GM12872 (cell line): ENCODE data around the gene LGALS7.

Source experiments
- TF ChIP-seq, protein P1 (sequence below): IDR thresholded peaks from 3 replicates; pipeline ENCODE4 v1.5.1; 2011; ENCODE audit warnings: low read depth, mild to moderate bottlenecking, low read length, moderate library complexity; ENCODE audit not compliant: insufficient read depth

Gene LGALS7

DNA sequence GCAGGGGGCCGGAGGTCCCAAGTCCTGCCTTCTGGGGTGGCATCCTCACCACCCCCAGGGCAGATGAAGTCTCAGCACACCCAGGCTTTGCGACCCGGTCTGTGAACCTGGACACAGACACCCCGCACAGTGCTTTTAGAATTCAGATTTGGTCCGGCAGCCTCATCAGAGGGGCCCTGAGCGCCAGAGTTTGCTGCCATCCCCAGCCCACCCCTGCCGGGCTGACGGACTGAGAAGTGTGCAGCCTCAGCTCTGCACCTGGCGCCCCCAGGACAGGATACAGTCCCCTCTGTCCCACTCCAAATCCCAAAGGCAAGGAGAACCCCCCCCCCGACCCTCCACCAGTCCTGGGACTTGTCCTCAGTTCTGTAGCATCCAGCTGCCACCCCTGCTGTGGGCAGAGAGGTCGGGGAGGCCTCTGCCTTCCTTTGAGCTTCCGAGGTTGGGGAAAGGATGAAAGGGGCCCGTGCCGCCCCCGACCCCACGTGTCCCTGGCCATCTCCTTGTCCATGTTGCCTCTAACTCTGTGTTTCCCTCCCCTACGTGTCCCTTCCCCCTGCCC lies 45.9 kb downstream of the LGALS7 start:
- TF ChIP-seq, protein P1, sequence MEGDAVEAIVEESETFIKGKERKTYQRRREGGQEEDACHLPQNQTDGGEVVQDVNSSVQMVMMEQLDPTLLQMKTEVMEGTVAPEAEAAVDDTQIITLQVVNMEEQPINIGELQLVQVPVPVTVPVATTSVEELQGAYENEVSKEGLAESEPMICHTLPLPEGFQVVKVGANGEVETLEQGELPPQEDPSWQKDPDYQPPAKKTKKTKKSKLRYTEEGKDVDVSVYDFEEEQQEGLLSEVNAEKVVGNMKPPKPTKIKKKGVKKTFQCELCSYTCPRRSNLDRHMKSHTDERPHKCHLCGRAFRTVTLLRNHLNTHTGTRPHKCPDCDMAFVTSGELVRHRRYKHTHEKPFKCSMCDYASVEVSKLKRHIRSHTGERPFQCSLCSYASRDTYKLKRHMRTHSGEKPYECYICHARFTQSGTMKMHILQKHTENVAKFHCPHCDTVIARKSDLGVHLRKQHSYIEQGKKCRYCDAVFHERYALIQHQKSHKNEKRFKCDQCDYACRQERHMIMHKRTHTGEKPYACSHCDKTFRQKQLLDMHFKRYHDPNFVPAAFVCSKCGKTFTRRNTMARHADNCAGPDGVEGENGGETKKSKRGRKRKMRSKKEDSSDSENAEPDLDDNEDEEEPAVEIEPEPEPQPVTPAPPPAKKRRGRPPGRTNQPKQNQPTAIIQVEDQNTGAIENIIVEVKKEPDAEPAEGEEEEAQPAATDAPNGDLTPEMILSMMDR = no peak

DNA sequence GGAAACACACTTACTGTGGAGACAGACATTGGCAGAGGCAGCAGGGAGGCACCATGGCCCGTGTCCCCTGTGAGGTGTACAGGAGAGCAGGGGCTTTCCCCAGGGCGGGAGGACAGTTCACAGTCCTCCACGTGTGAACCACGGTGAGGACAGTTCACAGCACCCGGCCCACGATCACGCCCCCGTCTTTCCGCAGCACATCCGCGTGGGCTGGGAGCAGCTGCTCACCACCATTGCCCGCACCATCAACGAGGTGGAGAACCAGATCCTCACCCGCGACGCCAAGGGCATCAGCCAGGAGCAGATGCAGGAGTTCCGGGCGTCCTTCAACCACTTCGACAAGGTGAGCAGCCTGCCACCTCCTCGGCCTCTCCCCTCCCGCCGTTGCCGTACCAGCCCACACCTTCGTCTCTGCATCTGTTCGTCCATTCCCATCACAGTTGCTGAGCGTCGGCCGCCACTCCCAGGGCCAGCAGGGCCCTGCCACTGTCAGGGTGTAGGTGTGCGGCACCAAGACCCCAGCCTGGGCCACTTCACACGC lies 46.5 kb downstream of the LGALS7 start:
- TF ChIP-seq, protein P1 = no peak

DNA sequence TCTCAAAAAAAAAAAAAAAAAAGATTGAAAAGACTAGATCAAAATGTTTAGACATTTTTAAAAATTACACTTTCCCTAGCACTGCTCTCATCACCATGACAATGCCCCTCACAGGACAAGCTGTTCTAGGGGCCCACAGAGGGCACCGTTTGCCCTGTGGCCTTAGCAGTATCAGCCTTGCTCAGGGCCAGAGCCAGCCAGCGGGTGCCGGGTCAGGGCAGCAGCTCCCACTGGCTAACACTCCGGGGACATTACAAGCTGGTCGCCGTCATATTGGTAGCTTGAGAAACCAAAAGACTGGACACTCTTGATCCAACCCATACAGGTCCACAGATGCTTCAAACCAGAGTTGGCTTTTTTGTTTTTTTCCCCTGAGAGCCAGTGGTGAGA lies 47.0 kb downstream of the LGALS7 start:
- TF ChIP-seq, protein P1 = no peak

DNA sequence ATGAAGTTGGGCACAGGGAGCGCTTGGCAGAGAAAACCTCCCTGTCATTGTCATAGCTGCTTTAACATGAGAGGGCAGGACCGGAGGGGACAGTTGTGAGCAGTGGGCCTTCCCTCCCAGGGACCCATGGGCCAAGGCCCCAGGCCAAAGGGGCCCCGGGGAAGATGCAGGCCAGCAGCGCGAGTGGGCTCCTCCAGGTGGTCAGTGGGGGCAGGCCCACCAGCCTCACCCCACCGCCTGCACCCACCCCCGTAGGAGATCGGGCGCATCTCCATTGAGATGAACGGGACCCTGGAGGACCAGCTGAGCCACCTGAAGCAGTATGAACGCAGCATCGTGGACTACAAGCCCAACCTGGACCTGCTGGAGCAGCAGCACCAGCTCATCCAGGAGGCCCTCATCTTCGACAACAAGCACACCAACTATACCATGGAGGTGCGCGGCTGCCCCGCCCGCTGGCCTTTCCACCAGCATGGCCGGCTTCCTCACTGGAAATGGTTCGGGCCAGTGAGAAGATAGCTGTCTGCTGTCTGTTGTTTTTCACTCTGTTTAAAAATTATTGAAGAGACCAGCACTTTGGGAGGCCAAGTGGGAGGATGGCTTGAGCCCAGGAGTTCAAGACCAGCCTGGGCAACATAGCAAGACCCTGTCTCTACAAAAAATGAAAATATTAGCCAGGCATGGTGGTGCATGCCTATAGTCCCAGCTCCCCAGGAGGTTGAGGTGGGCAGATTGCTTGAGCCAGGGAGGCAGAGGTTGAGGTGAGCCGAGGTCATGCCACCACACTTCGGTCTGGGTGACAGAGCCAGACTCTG lies 47.6 kb downstream of the LGALS7 start:
- TF ChIP-seq, protein P1 = no peak

DNA sequence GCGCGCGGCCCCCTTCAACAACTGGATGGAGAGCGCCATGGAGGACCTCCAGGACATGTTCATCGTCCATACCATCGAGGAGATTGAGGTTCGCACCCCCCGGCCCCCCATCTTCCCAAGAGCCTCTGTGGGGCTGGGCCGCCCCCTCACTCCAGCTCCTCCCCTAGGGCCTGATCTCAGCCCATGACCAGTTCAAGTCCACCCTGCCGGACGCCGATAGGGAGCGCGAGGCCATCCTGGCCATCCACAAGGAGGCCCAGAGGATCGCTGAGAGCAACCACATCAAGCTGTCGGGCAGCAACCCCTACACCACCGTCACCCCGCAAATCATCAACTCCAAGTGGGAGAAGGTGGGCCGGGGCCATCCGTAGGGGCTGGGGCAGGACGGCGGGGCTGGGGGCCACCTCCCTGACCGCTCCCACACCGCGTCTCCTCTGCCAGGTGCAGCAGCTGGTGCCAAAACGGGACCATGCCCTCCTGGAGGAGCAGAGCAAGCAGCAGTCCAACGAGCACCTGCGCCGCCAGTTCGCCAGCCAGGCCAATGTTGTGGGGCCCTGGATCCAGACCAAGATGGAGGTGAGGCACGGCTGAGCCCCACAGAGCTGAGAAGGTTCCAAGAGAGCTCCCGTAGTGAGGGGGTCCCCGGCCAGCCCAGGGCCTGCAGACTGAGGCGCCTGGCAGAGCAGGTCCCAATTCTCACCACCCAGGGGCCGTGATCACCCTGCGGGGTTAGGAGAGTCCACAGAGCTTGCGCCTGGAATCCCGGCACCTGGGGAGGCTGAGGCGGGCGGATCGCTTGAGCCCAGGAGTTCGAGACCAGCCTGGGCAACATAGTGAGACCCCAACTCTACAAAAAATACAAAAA lies 49.1 kb downstream of the LGALS7 start:
- TF ChIP-seq, protein P1 = no peak

DNA sequence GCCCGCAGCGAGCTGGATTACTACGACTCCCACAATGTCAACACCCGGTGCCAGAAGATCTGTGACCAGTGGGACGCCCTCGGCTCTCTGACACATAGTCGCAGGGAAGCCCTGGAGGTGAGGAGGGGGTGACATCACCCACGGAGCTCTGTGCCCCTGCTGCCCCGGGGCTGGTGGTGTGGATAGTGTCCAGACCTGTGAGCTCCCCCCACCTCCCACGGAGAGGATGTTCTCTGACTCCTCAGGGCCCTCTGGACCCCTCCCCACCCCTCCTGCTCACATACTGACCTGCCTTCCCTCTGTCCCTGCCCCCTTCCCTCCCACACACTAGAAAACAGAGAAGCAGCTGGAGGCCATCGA lies 49.7 kb downstream of the LGALS7 start:
- TF ChIP-seq, protein P1 = no peak

DNA sequence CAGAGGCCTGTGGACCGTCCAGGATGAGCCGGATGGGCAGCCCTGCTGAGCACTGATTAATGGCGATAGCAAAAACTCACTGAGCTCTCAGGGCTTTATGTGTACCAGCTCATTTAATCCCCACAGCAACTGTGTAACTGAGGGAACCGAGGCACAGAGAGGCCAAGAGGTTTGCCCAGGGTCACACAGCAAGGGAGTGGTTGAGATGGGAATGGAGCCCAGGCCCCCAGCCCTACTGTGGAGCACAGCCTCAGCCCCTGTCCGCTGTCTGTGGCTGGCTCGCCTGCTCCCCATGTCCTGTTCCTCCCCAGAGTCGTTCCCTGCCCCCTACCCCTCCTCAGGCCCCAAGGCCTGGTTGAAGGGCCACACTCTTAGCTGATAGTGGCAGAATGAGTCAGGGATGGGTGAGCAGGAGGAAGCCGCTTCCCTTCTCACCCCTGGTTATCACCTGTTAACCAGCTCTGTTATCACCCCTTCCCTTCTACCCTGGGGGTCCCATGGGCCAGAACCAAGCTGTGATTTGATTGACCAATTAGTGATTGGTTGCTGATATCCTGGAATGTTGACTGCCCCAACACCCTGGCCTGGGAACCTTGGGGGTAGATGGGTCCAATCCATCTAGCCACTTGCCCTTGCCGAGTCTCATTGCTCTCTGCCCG lies 50.2 kb downstream of the LGALS7 start:
- TF ChIP-seq, protein P1 = no peak
